LNCaP clone FGC (cell line): ENCODE measurements around the gene NID2.
A peak's percentile ranks its signal among the peaks of the same experiment; 100 is the strongest.

Experiments
- DNase-seq: peaks from one replicate; pipeline ENCODE4 v3.0.0-alpha.2; 2011; ENCODE audit warnings: low read depth
- H3K4me3 ChIP-seq: 2 replicates; pipeline ENCODE4 v1.5.1; 2011; ENCODE audit warnings: mild to moderate bottlenecking, low read depth, low read length, control low read depth
- CTCF ChIP-seq: IDR thresholded peaks from 2 replicates; pipeline ENCODE4 v1.5.1; 2012; ENCODE audit warnings: mild to moderate bottlenecking; ENCODE audit not compliant: control insufficient read depth, insufficient read depth; ENCODE audit errors: extremely low read depth

The NID2 gene

GRCh38 chr14:51998348-51998747, 70.5 kb downstream of the NID2 start:
- no peak for DNase-seq
- TF ChIP-seq CTCF: no peak
- H3K4me3 ChIP-seq: no peak overlapping the region

DNA sequence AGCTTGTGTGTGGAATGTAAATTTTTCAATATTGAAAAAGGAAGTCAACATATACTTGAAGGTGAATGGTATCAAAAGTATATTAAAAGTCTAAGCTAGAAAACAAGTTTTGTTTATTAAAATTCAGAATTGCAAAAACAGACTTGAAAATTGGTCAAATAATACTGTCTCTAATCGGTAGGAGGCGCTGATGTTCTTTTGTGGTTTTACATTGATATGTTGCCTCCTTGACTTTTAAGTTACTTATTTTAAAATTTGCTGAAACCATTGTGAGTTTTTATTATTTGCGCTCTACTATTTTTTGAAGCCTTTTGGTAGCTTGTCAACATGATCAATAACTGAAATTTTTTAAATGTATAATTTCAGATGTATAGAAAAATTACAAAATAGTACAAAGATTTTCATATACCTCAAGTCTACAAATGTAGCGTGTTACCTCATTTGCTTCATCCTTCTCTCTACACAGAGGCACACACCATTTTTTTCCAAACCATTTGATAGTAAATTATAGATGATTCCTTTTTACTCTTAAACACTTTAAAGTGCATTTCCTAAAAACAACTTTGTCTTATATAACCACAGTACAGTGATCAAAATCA, 72.6 kb downstream of the NID2 start:
- TF ChIP-seq CTCF: peak; percentile 74
- no peak for DNase-seq
- H3K4me3 ChIP-seq: no peak overlapping the region

DNA sequence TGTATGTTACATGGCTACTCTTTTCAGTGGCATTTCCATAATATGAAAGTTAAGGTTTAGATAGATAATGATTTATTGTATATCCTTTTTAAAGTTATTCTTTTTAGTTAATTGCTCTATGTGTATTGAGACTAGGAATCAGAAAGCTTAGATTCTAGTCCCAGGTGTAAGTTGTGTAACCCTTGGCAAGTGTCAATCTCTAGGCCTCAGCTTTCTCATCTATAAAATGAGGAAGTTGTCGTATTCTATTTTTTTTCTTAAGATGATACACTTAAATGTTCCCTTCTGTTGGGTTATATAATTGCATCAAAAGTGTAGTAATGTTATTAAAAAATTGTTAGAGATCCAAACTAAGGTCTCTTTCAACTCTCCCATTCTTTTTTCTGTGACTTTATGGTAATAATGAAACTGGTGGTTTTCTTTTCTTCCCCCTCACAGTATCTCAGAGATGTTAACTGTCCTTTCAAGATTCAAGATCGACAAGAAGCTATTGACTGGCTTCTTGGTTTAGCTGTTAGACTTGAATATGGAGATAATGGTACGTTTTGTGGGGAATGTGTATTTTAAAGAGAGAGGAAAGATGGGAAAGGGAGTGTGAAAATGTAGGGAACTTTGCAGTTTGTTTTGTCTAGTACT, 75.5 kb downstream of the NID2 start:
- DNase-seq: no peak
- TF ChIP-seq CTCF: no peak
- H3K4me3 ChIP-seq: no peak overlapping the region

- no peak for DNase-seq
- TF ChIP-seq CTCF: no peak
- peak overlapping the region; percentile 66 for H3K4me3 ChIP-seq
Measured at GRCh38 chr14:51990488-51990887, 78.4 kb downstream of the NID2 start.

DNA sequence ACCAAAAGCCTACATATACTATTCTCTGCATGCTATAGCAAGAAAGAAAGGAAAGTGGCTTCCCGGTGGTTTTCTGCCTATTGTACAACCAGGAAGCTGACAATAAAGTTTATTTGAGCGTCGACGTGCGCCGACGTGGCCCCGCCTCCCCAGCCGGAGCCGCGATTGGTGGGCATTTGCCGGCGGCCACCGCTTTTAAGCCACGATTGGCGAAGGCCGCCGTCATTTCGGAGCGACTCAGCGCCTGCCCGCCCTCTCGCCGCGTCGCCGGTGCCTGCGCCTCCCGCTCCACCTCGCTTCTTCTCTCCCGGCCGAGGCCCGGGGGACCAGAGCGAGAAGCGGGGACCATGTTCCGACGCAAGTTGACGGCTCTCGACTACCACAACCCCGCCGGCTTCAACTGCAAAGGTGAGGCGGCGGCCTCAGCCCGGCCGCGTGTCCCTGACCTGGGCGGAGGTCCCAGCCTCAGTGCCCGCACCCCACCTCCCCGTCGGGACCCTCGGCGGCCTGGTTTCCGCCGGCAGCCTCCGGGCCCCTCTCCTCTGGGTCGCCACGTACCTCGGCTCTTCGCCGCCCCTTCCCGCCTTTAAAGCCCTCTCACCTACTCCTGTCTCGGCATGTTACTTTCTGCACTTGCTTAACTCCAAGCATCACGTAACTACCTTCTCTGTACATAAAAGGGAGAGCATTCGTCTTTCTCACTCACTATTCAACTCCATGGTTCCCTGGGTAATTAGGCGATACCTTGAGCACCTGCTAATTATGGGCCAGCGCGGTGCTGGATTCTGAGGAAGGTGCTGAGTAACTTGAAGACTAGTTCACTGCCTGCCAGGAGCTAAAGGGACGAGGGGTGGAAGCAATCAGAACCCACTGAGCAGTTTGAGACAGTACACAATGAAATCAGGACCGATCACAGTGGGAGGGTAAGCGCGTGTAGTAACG, 79.3 kb downstream of the NID2 start, which contains the start of gene RTRAF:
RTRAF (plus strand) TSS at position 254 of the 942 bp plus-strand sequence; CDS start at position 348, 94 bp downstream.
- peak within 1 kb of the TSS; percentile 66 for H3K4me3 ChIP-seq
- no peak for TF ChIP-seq CTCF
- peak; percentile 82 for DNase-seq

DNA sequence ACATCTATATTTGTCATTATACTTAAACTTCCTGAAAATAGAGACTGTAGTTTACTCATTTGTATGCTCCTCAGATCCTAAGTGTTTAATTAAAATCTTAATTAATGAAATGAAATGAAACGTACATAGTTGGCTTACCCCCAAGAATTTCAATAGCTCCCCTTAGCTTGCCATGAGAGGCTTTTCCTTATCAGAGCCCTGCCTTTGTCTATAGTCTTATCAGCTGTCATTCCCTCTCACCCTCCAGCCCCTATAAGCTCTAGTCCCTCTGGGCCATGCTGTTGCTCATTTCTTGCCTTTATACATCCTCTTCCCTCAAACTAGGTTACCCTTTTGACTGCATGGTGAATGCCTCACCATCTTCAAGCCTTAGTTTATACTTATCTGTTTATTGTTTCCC, 80.6 kb downstream of the NID2 start:
- DNase-seq: no peak
- no peak for TF ChIP-seq CTCF
- peak overlapping the region; percentile 66 for H3K4me3 ChIP-seq
